A673 (cell line): Measurements from ENCODE around the gene ABR. TPM values are rescaled to one million over a fixed set of nuclear protein-coding genes. Genes with fewer than 3 reads are reported as not detected.

Experiments
- BruUV-seq: library from RNA; stranded (reverse); fragments of 400-500 nt; replicated peaks from 2 replicates; lab custom pipeline; 2021; lab: Mats Ljungman, UMichigan
- CTCF ChIA-PET: fragments of 300-600 bp; sonication (Branson Sonifier 250); formaldehyde crosslinking; loops from one replicate; lab custom pipeline; 2022; ENCODE audit warnings: antibody characterized with exemption; lab: Charles Lee
- POLR2A ChIA-PET: fragments of 300-600 bp; sonication (Branson Sonifier 250); formaldehyde crosslinking; loops from one replicate; lab custom pipeline; 2022; ENCODE audit warnings: antibody characterized with exemption; ENCODE audit not compliant: low non-redundant PET; lab: Charles Lee
- DNase-seq: peaks from one replicate; pipeline ENCODE4 v3.0.0-alpha.2; 2015; ENCODE audit warnings: low spot score
- H3K27ac ChIP-seq: fragments of 200-600 bp; sonication (generic); 2 replicates; pipeline ENCODE4 v1.5.1; 2016; ENCODE audit warnings: mixed run types, low read depth, mild to moderate bottlenecking, mixed read lengths, antibody characterized with exemption, low read length; ENCODE audit not compliant: poor library complexity, severe bottlenecking
- H3K27me3 ChIP-seq: fragments of 200-600 bp; sonication (generic); replicated peaks from 2 replicates; pipeline ENCODE4 v1.6.1; 2017; ENCODE audit warnings: mixed run types, low read depth, mild to moderate bottlenecking, mixed read lengths, antibody characterized with exemption, low read length; ENCODE audit not compliant: insufficient read depth, poor library complexity
- H3K36me3 ChIP-seq: fragments of 200-600 bp; sonication (generic); 2 replicates; pipeline ENCODE4 v1.6.1; 2016; ENCODE audit warnings: mixed run types, mild to moderate bottlenecking, mixed read lengths, antibody characterized with exemption, low read length; ENCODE audit not compliant: insufficient read depth, poor library complexity, severe bottlenecking
- H3K4me1 ChIP-seq: fragments of 200-600 bp; sonication (generic); 2 replicates; pipeline ENCODE4 v1.6.1; 2017; ENCODE audit warnings: mixed run types, mild to moderate bottlenecking, mixed read lengths, antibody characterized with exemption, low read length; ENCODE audit not compliant: insufficient read depth, poor library complexity, severe bottlenecking
- H3K4me3 ChIP-seq: fragments of 200-600 bp; sonication (generic); 2 replicates; pipeline ENCODE4 v1.5.1; 2016; ENCODE audit warnings: low read depth, mixed run types, mild to moderate bottlenecking, mixed read lengths, low read length; ENCODE audit not compliant: poor library complexity, severe bottlenecking
- H3K9me3 ChIP-seq: fragments of 200-600 bp; sonication (generic); 2 replicates; pipeline ENCODE4 v1.6.1; 2016; ENCODE audit warnings: mixed run types, low read depth, mild to moderate bottlenecking, mixed read lengths, antibody characterized with exemption, low read length; ENCODE audit not compliant: poor library complexity, severe bottlenecking
- CTCF ChIP-seq: fragments of 300-800, 200-600 bp; sonication (generic); conservative IDR thresholded peaks from 2 replicates; pipeline ENCODE4 v1.5.1; 2017; ENCODE audit warnings: low read depth, mild to moderate bottlenecking, antibody characterized with exemption, low read length, moderate library complexity, mixed read lengths
- EZH2 ChIP-seq: fragments of 200-600 bp; sonication (generic); IDR thresholded peaks from 2 replicates; pipeline ENCODE4 v1.6.1; 2017; ENCODE audit warnings: borderline replicate concordance, low read depth, mild to moderate bottlenecking, mixed read lengths, antibody characterized with exemption, low read length; ENCODE audit not compliant: poor library complexity, severe bottlenecking
- intact Hi-C: fragments of 100-400 bp; cut with micrococcal nuclease; formaldehyde crosslinking; loops from one replicate; pipeline ENCODE4 v1.10.0; 2022; ENCODE audit not compliant: unreplicated experiment
- total RNA-seq: library from RNA; stranded (reverse); gene quantifications from 2 replicates; pipeline ENCODE4 v1.2.3, GENCODE V29; 2021

The ABR gene
- total RNA-seq, 1 experiment from 2014 or later: 47.6 TPM

GRCh38 chr17:1005361-1005946 lies 174.3 kb downstream of the ABR start:
- TF ChIP-seq CTCF (no peak), EZH2 (no peak)
- H3K4me1 ChIP-seq: peaks cover 13% of the 10 kb centered on the region
- ChIA-PET CTCF (interaction anchor here (1.0 kb wide), 1 partner anchor 51 kb away, joined by 3 read pairs; no protein-coding TSS in a partner anchor), POLR2A (interaction anchor here (0.5 kb wide), 1 partner anchor 114 kb away, joined by 3 read pairs; no protein-coding TSS in a partner anchor)
- no peaks in the 10 kb centered on the region for H3K9me3 ChIP-seq
- intact Hi-C loops: loop anchor here (10.0 kb wide), 1 partner anchor 49 kb away; no protein-coding TSS in a partner anchor
- H3K36me3 ChIP-seq: peaks cover 30% of the 10 kb centered on the region
- no peak overlapping the region for H3K4me3 ChIP-seq
- H3K27ac ChIP-seq: peak overlapping the region; percentile 53
- no TSS peak for BruUV-seq
- H3K27me3 ChIP-seq: no peaks in the 10 kb centered on the region
- DNase-seq: peak; percentile 72

GRCh38 chr17:1004769-1005295 lies 174.9 kb downstream of the ABR start:
- ChIA-PET CTCF (interaction anchor here (1.0 kb wide), 1 partner anchor 52 kb away, joined by 3 read pairs; no protein-coding TSS in a partner anchor), POLR2A (no interaction called here)
- no peak overlapping the region for H3K4me3 ChIP-seq
- DNase-seq: no peak
- BruUV-seq: no TSS peak
- H3K9me3 ChIP-seq: no peaks in the 10 kb centered on the region
- H3K36me3 ChIP-seq: peaks cover 36% of the 10 kb centered on the region
- intact Hi-C loops: loop anchor here (10.0 kb wide), 1 partner anchor 50 kb away; no protein-coding TSS in a partner anchor
- peaks cover 13% of the 10 kb centered on the region for H3K4me1 ChIP-seq
- H3K27ac ChIP-seq: no peak overlapping the region
- TF ChIP-seq EZH2 (no peak), CTCF (no peak)
- H3K27me3 ChIP-seq: no peaks in the 10 kb centered on the region

DNA sequence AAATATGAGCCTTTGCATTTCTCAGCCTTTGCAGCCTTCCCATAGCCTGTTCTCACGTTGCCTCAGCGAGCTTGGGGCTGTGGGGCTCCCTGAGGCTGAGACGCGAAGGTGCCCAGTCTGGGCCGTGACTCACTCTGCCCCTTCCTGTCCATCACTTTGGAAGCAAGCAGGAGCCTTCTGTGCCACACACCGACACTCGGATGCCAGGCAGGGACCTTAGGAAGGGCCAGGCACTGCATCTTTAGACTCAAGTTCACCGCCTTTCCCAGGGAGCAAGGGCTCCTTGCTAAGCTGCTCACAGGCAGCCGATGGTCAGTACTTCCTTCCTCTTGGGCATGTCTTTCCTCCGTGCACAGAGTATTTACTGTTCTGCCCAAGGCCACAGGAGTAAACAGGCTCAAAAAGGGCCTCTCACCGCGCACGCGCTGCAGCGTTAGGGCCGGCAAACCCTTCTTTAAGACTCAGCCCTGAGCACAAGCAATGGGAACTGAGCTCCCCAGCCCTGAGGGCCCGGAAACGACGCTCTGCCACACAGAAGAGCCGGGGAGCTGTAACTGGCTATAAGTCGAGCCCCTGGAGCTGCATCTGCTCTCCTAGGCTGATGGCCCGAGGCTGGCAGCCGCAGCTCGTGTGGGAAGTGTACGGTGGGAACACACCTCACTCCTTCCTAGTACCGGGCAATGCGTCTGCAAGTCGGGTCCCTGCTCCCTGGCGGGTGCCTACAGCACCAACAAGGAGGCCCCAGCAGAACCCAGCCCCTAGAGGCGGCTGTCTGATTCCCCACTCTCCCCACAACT lies 175.6 kb downstream of the ABR start:
- H3K27me3 ChIP-seq: no peaks in the 10 kb centered on the region
- BruUV-seq: no TSS peak
- peaks cover 41% of the 10 kb centered on the region for H3K36me3 ChIP-seq
- DNase-seq: no peak
- H3K27ac ChIP-seq: no peak overlapping the region
- ChIA-PET CTCF (no interaction called here), POLR2A (no interaction called here)
- H3K4me3 ChIP-seq: no peak overlapping the region
- H3K9me3 ChIP-seq: no peaks in the 10 kb centered on the region
- intact Hi-C loops: loop anchor here (10.0 kb wide), 1 partner anchor 51 kb away; no protein-coding TSS in a partner anchor
- peaks cover 13% of the 10 kb centered on the region for H3K4me1 ChIP-seq
- TF ChIP-seq EZH2 (no peak), CTCF (no peak)
